Thoracic aorta (tissue), 2 donors: ENCODE data around the gene SPPL2B. TPM values are rescaled to one million over a fixed set of nuclear protein-coding genes. Genes with fewer than 3 reads are reported as not detected.

Experiments used
- ATAC-seq: fragments of 150-250 bp; one replicate; pipeline ENCODE4 v1.8.0; 2017; ENCODE audit warnings: low read depth; ENCODE audit not compliant: insufficient number of reproducible peaks, low FRiP score
- DNase-seq: peaks from one replicate; pipeline ENCODE4 v3.0.0-alpha.2; 2020; ENCODE audit warnings: low spot score
- H3K27ac ChIP-seq, 2 donors: fragments of 200-600 bp; sonication (generic); 1 replicate in 1 of 2; 2 replicates in 1 of 2; pipeline ENCODE4 v1.5.1; 2016; ENCODE audit warnings: mild to moderate bottlenecking in 2 of 2, moderate library complexity in 2 of 2
- H3K27me3 ChIP-seq: fragments of 200-600 bp; sonication (generic); replicated peaks from 2 replicates; pipeline ENCODE4 v1.6.0; 2016; ENCODE audit warnings: mild to moderate bottlenecking; ENCODE audit not compliant: insufficient read depth
- H3K36me3 ChIP-seq: fragments of 200-600 bp; sonication (generic); one replicate; pipeline ENCODE4 v1.5.1; 2016
- H3K4me1 ChIP-seq, 2 donors: fragments of 200-600 bp; sonication (generic); 1 replicate in 1 of 2; 2 replicates in 1 of 2; pipeline versions ENCODE4 v1.5.1 to v1.6.0; 2016; ENCODE audit warnings: low read depth in 2 of 2, mild to moderate bottlenecking in 1 of 2; ENCODE audit not compliant: control insufficient read depth in 1 of 2
- H3K4me3 ChIP-seq: fragments of 200-600 bp; sonication (generic); 2 replicates; pipeline ENCODE4 v1.5.1; 2016; ENCODE audit warnings: mild to moderate bottlenecking
- H3K9me3 ChIP-seq: fragments of 200-600 bp; sonication (generic); 2 replicates; pipeline ENCODE4 v1.5.1; 2016
- total RNA-seq, 2 donors: library from RNA; depleted of rRNA; stranded (reverse); fragments of >200 nt; gene quantifications; one replicate each; pipeline versions ENCODE4 v1.1.0 to v1.2.3, GENCODE V29; 2016
- TF ChIP-seq, protein P1 (sequence below): fragments of 200-600 bp; sonication (generic); IDR thresholded peaks from one replicate; pipeline ENCODE4 v1.5.1; 2019; ENCODE audit warnings: antibody characterized with exemption

The SPPL2B gene
- total RNA-seq, 2 donors from 2014 or later: 55.8 to 60.0 TPM

DNA sequence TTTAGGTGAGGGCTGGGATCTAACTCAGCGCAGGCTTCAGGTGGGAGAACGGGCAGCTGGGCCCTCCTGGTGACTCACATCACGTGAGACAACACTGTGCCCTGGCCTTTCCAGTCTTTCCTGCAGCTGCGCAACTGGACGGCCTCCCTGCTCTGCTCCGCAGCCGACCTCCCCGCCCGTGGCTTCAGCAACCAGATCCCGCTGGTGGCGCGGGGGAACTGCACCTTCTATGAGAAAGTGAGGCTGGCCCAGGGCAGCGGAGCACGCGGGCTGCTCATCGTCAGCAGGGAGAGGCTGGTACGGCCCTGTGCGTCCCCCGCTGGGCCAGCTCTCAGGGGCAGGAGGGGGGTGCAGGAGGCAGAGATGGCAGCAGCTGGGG is 8.8 kb downstream of the SPPL2B start:
- Histone ChIP-seq H3K27ac (no peak overlapping the region), H3K4me3 (no peak overlapping the region), H3K27me3 (no peaks in the 10 kb centered on the region), H3K36me3 (peaks cover 7% of the 10 kb centered on the region), H3K9me3 (no peaks in the 10 kb centered on the region), H3K4me1 (no peaks in the 10 kb centered on the region)
- no peak for DNase-seq
- TF ChIP-seq, protein P1, sequence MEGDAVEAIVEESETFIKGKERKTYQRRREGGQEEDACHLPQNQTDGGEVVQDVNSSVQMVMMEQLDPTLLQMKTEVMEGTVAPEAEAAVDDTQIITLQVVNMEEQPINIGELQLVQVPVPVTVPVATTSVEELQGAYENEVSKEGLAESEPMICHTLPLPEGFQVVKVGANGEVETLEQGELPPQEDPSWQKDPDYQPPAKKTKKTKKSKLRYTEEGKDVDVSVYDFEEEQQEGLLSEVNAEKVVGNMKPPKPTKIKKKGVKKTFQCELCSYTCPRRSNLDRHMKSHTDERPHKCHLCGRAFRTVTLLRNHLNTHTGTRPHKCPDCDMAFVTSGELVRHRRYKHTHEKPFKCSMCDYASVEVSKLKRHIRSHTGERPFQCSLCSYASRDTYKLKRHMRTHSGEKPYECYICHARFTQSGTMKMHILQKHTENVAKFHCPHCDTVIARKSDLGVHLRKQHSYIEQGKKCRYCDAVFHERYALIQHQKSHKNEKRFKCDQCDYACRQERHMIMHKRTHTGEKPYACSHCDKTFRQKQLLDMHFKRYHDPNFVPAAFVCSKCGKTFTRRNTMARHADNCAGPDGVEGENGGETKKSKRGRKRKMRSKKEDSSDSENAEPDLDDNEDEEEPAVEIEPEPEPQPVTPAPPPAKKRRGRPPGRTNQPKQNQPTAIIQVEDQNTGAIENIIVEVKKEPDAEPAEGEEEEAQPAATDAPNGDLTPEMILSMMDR: no peak
- no peak for ATAC-seq

- H3K9me3 ChIP-seq: no peaks in the 10 kb centered on the region
- H3K4me1 ChIP-seq: no peaks in the 10 kb centered on the region
- no peaks in the 10 kb centered on the region for H3K27me3 ChIP-seq
- ATAC-seq (no peak), DNase-seq (no peak)
- H3K4me3 ChIP-seq: no peak overlapping the region
- TF ChIP-seq, protein P1: no peak
- H3K36me3 ChIP-seq: peaks cover 7% of the 10 kb centered on the region
- H3K27ac ChIP-seq: no peak overlapping the region
These were observed 9.7 kb downstream of the SPPL2B start for GRCh38 chr19:2338055-2338615.

DNA sequence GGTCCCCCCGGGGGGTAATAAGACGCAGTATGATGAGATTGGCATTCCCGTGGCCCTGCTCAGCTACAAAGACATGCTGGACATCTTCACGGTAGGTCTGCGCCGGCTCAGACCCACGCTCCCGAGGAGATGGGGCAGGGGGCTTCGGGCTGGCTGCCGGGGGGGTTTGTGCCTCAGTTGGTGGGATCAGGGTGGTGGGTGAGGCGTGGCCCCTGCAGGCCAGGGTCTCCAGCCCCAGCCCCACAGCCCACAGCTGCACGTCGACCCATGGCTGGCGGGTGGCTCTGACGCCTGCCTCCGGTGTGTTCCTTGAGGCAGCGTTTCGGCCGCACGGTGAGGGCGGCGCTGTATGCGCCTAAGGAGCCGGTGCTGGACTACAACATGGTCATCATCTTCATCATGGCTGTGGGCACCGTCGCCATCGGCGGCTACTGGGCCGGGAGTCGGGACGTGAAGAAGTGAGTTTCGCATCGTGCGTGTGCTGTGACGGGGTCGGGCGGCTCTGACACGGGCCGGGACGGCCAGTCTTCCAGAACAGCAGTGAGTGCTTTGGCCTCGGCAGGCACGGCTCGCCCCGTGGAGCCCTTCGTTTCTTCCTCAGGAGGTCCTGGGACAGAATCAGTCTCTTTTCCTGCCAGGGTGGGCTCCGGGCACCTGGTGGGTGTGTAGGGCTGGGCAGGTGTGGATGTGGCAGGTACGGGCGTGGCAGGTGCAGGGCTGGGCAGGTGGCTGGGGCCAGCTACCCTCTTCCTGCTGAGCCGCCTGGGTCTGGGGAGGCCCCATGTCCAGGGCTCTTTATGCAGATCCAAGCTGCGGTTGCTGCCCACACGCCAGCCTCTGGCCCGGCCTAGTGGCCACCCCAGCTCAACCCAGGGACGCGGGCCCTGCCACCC is 10.5 kb downstream of the SPPL2B start:
- ATAC-seq (no peak), DNase-seq (no peak)
- Histone ChIP-seq H3K27ac (no peak overlapping the region), H3K9me3 (no peaks in the 10 kb centered on the region), H3K4me1 (no peaks in the 10 kb centered on the region), H3K4me3 (no peak overlapping the region), H3K27me3 (no peaks in the 10 kb centered on the region), H3K36me3 (peaks cover 7% of the 10 kb centered on the region)
- TF ChIP-seq, protein P1: no peak

DNA sequence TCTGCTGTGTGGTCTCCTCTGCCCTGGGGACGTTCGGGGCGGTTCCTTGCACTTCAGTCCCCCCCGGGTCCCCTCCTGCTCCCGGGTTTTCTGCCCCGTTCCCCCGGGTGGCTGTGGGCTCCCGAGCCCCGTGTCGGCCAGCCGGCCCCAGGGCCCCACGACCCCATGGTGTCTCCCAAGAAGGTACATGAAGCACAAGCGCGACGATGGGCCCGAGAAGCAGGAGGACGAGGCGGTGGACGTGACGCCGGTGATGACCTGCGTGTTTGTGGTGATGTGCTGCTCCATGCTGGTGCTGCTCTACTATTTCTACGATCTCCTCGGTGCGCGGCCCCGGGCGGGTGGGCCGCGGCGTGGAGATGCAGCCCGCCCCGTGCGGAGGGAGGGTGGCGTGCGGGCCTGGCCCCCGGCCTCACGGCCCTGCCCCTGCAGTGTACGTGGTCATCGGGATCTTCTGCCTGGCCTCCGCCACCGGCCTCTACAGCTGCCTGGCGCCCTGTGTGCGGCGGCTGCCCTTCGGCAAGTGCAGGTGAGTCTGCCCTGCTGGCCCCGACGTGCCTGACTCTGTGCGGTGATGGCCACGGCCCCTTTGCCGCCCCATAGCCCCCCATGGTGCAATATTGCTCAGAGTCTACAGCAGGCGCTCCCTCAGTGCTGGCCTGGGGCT is 11.3 kb downstream of the SPPL2B start:
- no peaks in the 10 kb centered on the region for H3K4me1 ChIP-seq
- no peak overlapping the region for H3K4me3 ChIP-seq
- ATAC-seq (no peak), DNase-seq (no peak)
- peaks cover 7% of the 10 kb centered on the region for H3K36me3 ChIP-seq
- H3K27me3 ChIP-seq: no peaks in the 10 kb centered on the region
- TF ChIP-seq, protein P1: no peak
- no peaks in the 10 kb centered on the region for H3K9me3 ChIP-seq
- no peak overlapping the region for H3K27ac ChIP-seq
